ENCODE data around the gene TTLL13. TPM values are rescaled to one million over a fixed set of nuclear protein-coding genes. Genes with fewer than 3 reads are reported as not detected.

The TTLL13 gene
- total and polyA plus RNA-seq, 9 of the 15 experiments (the other 6 are each of a cell fraction or from before 2014, with no cell fraction given): 0.05 to 0.24 (median 0.11) TPM; not detected in 1

- no peak for TF ChIP-seq RBM14 (IDR thresholded peaks at IDR 0.05; ENCODE audit: borderline replicate concordance, insufficient read depth, low read depth, low read length)
- peak; percentile 42 for TF ChIP-seq POLR2G (IDR thresholded peaks at IDR 0.05; ENCODE audit: low read depth, low read length)
- peak; percentile 1 for TF ChIP-seq CTCFL (IDR thresholded peaks at IDR 0.05; ENCODE audit: borderline replicate concordance, insufficient read depth, low read depth, low read length, poor library complexity, severe bottlenecking)
- TF ChIP-seq ATF1 (CRISPR knock-in tag; IDR thresholded peaks at IDR 0.05): no peak
- no peak for TF ChIP-seq ATF1 (tag; IDR thresholded peaks at IDR 0.05)
- TF ChIP-seq ZNF609 (CRISPR knock-in tag; IDR thresholded peaks at IDR 0.05; ENCODE audit: borderline replicate concordance): no peak
- TF ChIP-seq CBFA2T3 (IDR thresholded peaks at IDR 0.05): no peak
- peak; percentile 37; the same call in 1 of the 2 replicates for TF ChIP-seq TFAP4 (CRISPR knock-in tag; IDR thresholded peaks at IDR 0.05; ENCODE audit: borderline replicate concordance)
- no peak for TF ChIP-seq RBBP5 (IDR thresholded peaks at IDR 0.05; ENCODE audit: borderline replicate concordance, insufficient read depth, low read length, poor library complexity, severe bottlenecking)
- TF ChIP-seq NFRKB (IDR thresholded peaks at IDR 0.05; ENCODE audit: low read depth): no peak
- TF ChIP-seq XRCC5 (IDR thresholded peaks at IDR 0.05; ENCODE audit: low read depth, low read length): 0 out of 2 replicates have a peak, but pooled peaks have one; percentile 58
- TF ChIP-seq NR2C2 (CRISPR knock-in tag; IDR thresholded peaks at IDR 0.05): no peak
- TF ChIP-seq NR2C2 (tag; IDR thresholded peaks at IDR 0.05): no peak
- TF ChIP-seq NUFIP1 (IDR thresholded peaks at IDR 0.05; ENCODE audit: partially characterized antibody): no peak
- no peak for TF ChIP-seq BRF2 (IDR thresholded peaks at IDR 0.05; ENCODE audit: borderline replicate concordance, insufficient read depth, insufficient read length)
- no peak for TF ChIP-seq ZNF280A (IDR thresholded peaks at IDR 0.05; ENCODE audit: low read depth, partially characterized antibody)
Measured at GRCh38 chr15:90219421-90220141, 29.8 kb upstream of the TTLL13 start (continued).

Data from K562 (cell line).